ENCODE results near the gene CDK8. TPM values are rescaled to one million over a fixed set of nuclear protein-coding genes. Genes with fewer than 3 reads are reported as not detected.
A peak's percentile ranks its signal among the peaks of the same experiment; 100 is the strongest.

Gene CDK8
- polyA plus RNA-seq, 3 donors = 3.0 to 10.9 (median 3.3) TPM

DNA sequence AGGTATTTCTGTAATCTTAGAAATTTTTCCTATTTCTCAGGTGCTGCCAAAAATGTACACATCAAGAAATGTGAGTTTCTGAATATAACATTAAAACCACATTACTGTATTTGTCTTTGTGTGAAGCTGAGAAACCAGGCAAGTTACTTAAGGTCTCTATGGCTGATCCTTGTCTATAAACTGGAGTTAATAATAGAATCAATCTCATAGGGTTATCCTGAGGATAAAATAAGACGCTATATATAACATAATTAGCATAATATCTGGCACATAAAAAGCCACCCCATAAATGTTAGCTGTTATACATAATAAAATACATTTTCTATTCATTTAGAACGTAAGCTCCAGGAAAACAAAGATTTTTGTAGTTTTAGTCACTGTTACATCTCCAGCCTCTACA, 37.9 kb upstream of the CDK8 start:
- no peaks in the 10 kb centered on the region for H3K27me3 Mint-ChIP-seq (ENCODE audit: low read depth in 3 of 3)
- Histone ChIP-seq H3K4me2 (replicated peaks; ENCODE audit: extremely low read depth, low read length, poor library complexity, severe bottlenecking) (no peak overlapping the region), H3K27me3 (ENCODE audit: control insufficient read depth in 2 of 2, insufficient read depth in 2 of 2, low read length in 2 of 2) (no peaks in the 10 kb centered on the region), H2AFZ (ENCODE audit: insufficient read depth, low read depth, low read length, poor library complexity, severe bottlenecking) (no peak overlapping the region), H3K27ac (ENCODE audit: low read depth in 1 of 2, low read length in 2 of 2) (no peak overlapping the region), H3K4me3 (replicated peaks in 1 of 3; ENCODE audit: low read depth in 2 of 3, low read length in 3 of 3) (no peak overlapping the region), H4K20me1 (ENCODE audit: insufficient read depth, low read length) (peaks cover 5% of the 10 kb centered on the region), H3K4me1 (ENCODE audit: control insufficient read depth in 1 of 2, insufficient read depth in 2 of 2, low read length in 2 of 2) (peaks cover 7 to 15% of the 10 kb centered on the region in 2 donors), H3K9ac (ENCODE audit: insufficient read depth, low read length, poor library complexity, severe bottlenecking) (no peak overlapping the region), H3K79me2 (ENCODE audit: insufficient read depth, low read length) (peaks cover 18% of the 10 kb centered on the region), H3K36me3 (replicated peaks in 1 of 2; ENCODE audit: control insufficient read depth in 1 of 2, insufficient read depth in 2 of 2, low read length in 2 of 2) (peaks cover 87 to 92% of the 10 kb centered on the region in 2 donors), H3K9me3 (replicated peaks in 1 of 2; ENCODE audit: control insufficient read depth in 1 of 2, insufficient read depth in 1 of 2, low read length in 2 of 2) (no peaks in the 10 kb centered on the region)
- H3K4me3 Mint-ChIP-seq = no peak overlapping the region
- H3K27ac Mint-ChIP-seq = no peak overlapping the region
- no peaks in the 10 kb centered on the region for H3K9me3 Mint-ChIP-seq
- no peak for DNase-seq
- TF ChIP-seq, protein P1, sequence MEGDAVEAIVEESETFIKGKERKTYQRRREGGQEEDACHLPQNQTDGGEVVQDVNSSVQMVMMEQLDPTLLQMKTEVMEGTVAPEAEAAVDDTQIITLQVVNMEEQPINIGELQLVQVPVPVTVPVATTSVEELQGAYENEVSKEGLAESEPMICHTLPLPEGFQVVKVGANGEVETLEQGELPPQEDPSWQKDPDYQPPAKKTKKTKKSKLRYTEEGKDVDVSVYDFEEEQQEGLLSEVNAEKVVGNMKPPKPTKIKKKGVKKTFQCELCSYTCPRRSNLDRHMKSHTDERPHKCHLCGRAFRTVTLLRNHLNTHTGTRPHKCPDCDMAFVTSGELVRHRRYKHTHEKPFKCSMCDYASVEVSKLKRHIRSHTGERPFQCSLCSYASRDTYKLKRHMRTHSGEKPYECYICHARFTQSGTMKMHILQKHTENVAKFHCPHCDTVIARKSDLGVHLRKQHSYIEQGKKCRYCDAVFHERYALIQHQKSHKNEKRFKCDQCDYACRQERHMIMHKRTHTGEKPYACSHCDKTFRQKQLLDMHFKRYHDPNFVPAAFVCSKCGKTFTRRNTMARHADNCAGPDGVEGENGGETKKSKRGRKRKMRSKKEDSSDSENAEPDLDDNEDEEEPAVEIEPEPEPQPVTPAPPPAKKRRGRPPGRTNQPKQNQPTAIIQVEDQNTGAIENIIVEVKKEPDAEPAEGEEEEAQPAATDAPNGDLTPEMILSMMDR (IDR thresholded peaks at IDR 0.05) = no peak
- H3K4me1 Mint-ChIP-seq = peaks cover 10% of the 10 kb centered on the region
- H3K36me3 Mint-ChIP-seq = peaks cover 57 to 74% of the 10 kb centered on the region in 2 donors
- intact Hi-C loops (cut with micrococcal nuclease) = no loop called here
- no CpG with 5 or more reads among the region's 2 CpGs for WGBS (ENCODE audit: insufficient coverage)

GRCh38 chr13:26219726-26220125, 34.2 kb upstream of the CDK8 start:
- TF ChIP-seq, protein P1 (IDR thresholded peaks at IDR 0.05) = no peak
- H3K27me3 ChIP-seq (ENCODE audit: control insufficient read depth in 2 of 2, insufficient read depth in 2 of 2, low read length in 2 of 2) = no peaks in the 10 kb centered on the region
- Mint-ChIP-seq H3K4me1 (peaks cover 27% of the 10 kb centered on the region), H3K36me3 (peaks cover 38 to 42% of the 10 kb centered on the region in 2 donors), H3K9me3 (no peaks in the 10 kb centered on the region), H3K27me3 (ENCODE audit: low read depth in 3 of 3) (peaks cover 0 to 4% (median 1%) of the 10 kb centered on the region in 3 donors), H3K27ac (peak overlapping the region in 1 of 7 donors; percentile 3), H3K4me3 (no peak overlapping the region)
- H3K4me2 ChIP-seq (replicated peaks; ENCODE audit: extremely low read depth, low read length, poor library complexity, severe bottlenecking) = peak overlapping the region; percentile 1
- H3K36me3 ChIP-seq (replicated peaks in 1 of 2; ENCODE audit: control insufficient read depth in 1 of 2, insufficient read depth in 2 of 2, low read length in 2 of 2) = peaks cover 52 to 56% of the 10 kb centered on the region in 2 donors
- peaks cover 19 to 30% of the 10 kb centered on the region in 2 donors for H3K4me1 ChIP-seq (ENCODE audit: control insufficient read depth in 1 of 2, insufficient read depth in 2 of 2, low read length in 2 of 2)
- H3K9ac ChIP-seq (ENCODE audit: insufficient read depth, low read length, poor library complexity, severe bottlenecking) = no peak overlapping the region
- no peaks in the 10 kb centered on the region for H4K20me1 ChIP-seq (ENCODE audit: insufficient read depth, low read length)
- no peak overlapping the region for H3K4me3 ChIP-seq (replicated peaks in 1 of 3; ENCODE audit: low read depth in 2 of 3, low read length in 3 of 3)
- intact Hi-C loops (cut with micrococcal nuclease) = loop anchor here in 1 of 2 donors (5.0 kb wide), 1 partner anchor 32 kb away; no protein-coding TSS in a partner anchor
- H3K27ac ChIP-seq (ENCODE audit: low read depth in 1 of 2, low read length in 2 of 2) = no peak overlapping the region
- no CpG with 5 or more reads among the region's 1 CpG for WGBS (ENCODE audit: insufficient coverage)
- H3K9me3 ChIP-seq (replicated peaks in 1 of 2; ENCODE audit: control insufficient read depth in 1 of 2, insufficient read depth in 1 of 2, low read length in 2 of 2) = no peaks in the 10 kb centered on the region
- H2AFZ ChIP-seq (ENCODE audit: insufficient read depth, low read depth, low read length, poor library complexity, severe bottlenecking) = no peak overlapping the region
- DNase-seq = no peak
- H3K79me2 ChIP-seq (ENCODE audit: insufficient read depth, low read length) = peaks cover 28% of the 10 kb centered on the region
